ENCODE measurements around the gene SYT14.

DNA sequence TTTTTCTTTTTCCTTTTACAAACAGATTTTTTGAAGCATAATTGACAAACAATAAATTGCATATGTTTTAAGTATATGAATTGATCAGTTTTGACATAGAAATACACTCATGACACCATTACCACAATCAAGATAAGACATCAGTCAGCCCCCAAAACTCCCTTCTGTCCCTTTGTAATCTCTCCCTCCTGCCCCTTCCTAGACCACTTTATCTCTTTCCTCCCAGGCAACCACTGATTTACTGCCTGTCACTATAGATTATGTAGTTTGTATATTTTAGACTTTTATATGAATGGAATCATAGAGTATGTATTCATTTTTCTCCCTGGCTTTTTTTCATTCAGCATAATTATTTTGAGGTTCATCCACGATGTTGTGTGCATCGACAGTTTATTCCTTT lies 6.9 kb upstream of the SYT14 start:
- TF ChIP-seq CTCF (IDR thresholded peaks at IDR 0.05) = no peak
- no peak for TF ChIP-seq POLR2A (IDR thresholded peaks at IDR 0.05)

Data from tibial nerve (tissue), 3 donors.